IMR-90 (cell line): ENCODE measurements around the gene LY86. TPM values are rescaled to one million over a fixed set of nuclear protein-coding genes. Genes with fewer than 3 reads are reported as not detected.

Source experiments
- ATAC-seq: fragments of 200-7000 bp; cut with Tn5 transposase; 2 replicates; pipeline ENCODE4 v1.9.1; 2020; ENCODE audit warnings: low read depth, mild to moderate bottlenecking, moderate library complexity
- BruUV-seq: library from RNA; stranded (reverse); fragments of 400-500 nt; replicated peaks from 2 replicates; lab custom pipeline; 2021; lab: Mats Ljungman, UMichigan
- CTCF ChIA-PET: fragments of 300-600 bp; formaldehyde crosslinking; extraction: SDS; loops from one replicate; lab custom pipeline; 2021; ENCODE audit warnings: antibody characterized with exemption; lab: Yijun Ruan, JAX
- POLR2A ChIA-PET: fragments of 300-600 bp; sonication (Branson Sonifier 250); formaldehyde crosslinking; loops from one replicate; lab custom pipeline; 2022; ENCODE audit warnings: antibody characterized with exemption; ENCODE audit not compliant: unreplicated experiment; lab: Charles Lee
- DNase-seq: peaks from one replicate; pipeline ENCODE4 v3.0.0; 2013
- H2AFZ ChIP-seq: replicated peaks from 2 replicates; pipeline ENCODE3; 2013; ENCODE audit warnings: low read length, mild to moderate bottlenecking; ENCODE audit not compliant: poor library complexity
- H2AK5ac ChIP-seq: 2 replicates; pipeline ENCODE4 v1.6.1; 2013; ENCODE audit warnings: low read depth, low read length, inconsistent platforms
- H2AK9ac ChIP-seq: replicated peaks from 2 replicates; pipeline ENCODE3; 2013; ENCODE audit warnings: mild to moderate bottlenecking, low read depth, low read length, moderate library complexity; ENCODE audit not compliant: poor library complexity
- H2BK120ac ChIP-seq: 2 replicates; pipeline ENCODE4 v1.6.1; 2013; ENCODE audit warnings: low read depth, low read length, inconsistent platforms
- H2BK15ac ChIP-seq: 3 replicates; pipeline ENCODE4 v1.6.1; 2013; ENCODE audit warnings: low read depth, low read length, inconsistent platforms
- H2BK20ac ChIP-seq: 2 replicates; pipeline ENCODE4 v1.6.1; 2013; ENCODE audit warnings: low read depth, mild to moderate bottlenecking, inconsistent platforms, low read length, moderate library complexity
- H2BK5ac ChIP-seq: 2 replicates; pipeline ENCODE4 v1.6.1; 2013; ENCODE audit warnings: mild to moderate bottlenecking, low read depth, low read length, inconsistent platforms; ENCODE audit not compliant: poor library complexity, severe bottlenecking
- H3K14ac ChIP-seq: replicated peaks from 2 replicates; pipeline ENCODE4 v1.6.1; 2013; ENCODE audit warnings: low read depth, low read length, inconsistent platforms
- H3K18ac ChIP-seq: 2 replicates; pipeline ENCODE4 v1.6.1; 2013; ENCODE audit warnings: low read depth, low read length, control low read depth
- H3K23ac ChIP-seq: 2 replicates; pipeline ENCODE4 v1.6.1; 2013; ENCODE audit warnings: low read depth, low read length, inconsistent platforms
- H3K27ac ChIP-seq: 2 replicates; pipeline ENCODE4 v1.5.1; 2013; ENCODE audit warnings: mild to moderate bottlenecking, control low read depth, low read length; ENCODE audit not compliant: insufficient read depth
- H3K27me3 ChIP-seq: 2 replicates; pipeline ENCODE4 v1.6.1; 2013; ENCODE audit warnings: low read length; ENCODE audit not compliant: control insufficient read depth, insufficient read depth
- H3K36me3 ChIP-seq: 2 replicates; pipeline ENCODE4 v1.6.1; 2013; ENCODE audit warnings: low read length, mixed read lengths; ENCODE audit not compliant: control insufficient read depth, insufficient read depth
- H3K4ac ChIP-seq: 2 replicates; pipeline ENCODE4 v1.6.1; 2013; ENCODE audit warnings: low read depth, low read length, inconsistent platforms
- H3K4me1 ChIP-seq: 2 replicates; pipeline ENCODE4 v1.6.1; 2013; ENCODE audit warnings: low read length, mixed read lengths; ENCODE audit not compliant: control insufficient read depth, insufficient read depth
- H3K4me2 ChIP-seq: 2 replicates; pipeline ENCODE4 v1.6.1; 2013; ENCODE audit warnings: low read depth, mild to moderate bottlenecking, control low read depth, low read length, moderate library complexity
- H3K4me3 ChIP-seq: 2 replicates; pipeline ENCODE4 v1.5.1; 2013; ENCODE audit warnings: low read depth, mild to moderate bottlenecking, control low read depth, low read length, moderate library complexity; ENCODE audit not compliant: insufficient read depth
- H3K56ac ChIP-seq: 2 replicates; pipeline ENCODE4 v1.6.1; 2013; ENCODE audit warnings: low read length, inconsistent platforms; ENCODE audit not compliant: insufficient read depth; ENCODE audit errors: extremely low read depth
- H3K79me1 ChIP-seq, 2 experiments: 2 replicates each; pipeline ENCODE4 v1.6.1; 2013; ENCODE audit warnings: low read length in 2 of 2, inconsistent platforms in 1 of 2, low read depth in 1 of 2
- H3K9ac ChIP-seq: 2 replicates; pipeline ENCODE4 v1.6.1; 2013; ENCODE audit warnings: low read depth, low read length, control low read depth
- H3K9me1 ChIP-seq: 2 replicates; pipeline ENCODE4 v1.6.1; 2013; ENCODE audit warnings: low read length, inconsistent platforms; ENCODE audit not compliant: insufficient read depth
- H3K9me3 ChIP-seq: 2 replicates; pipeline ENCODE4 v1.6.1; 2013; ENCODE audit warnings: low read length; ENCODE audit not compliant: control insufficient read depth, insufficient read depth
- H4K20me1 ChIP-seq: 2 replicates; pipeline ENCODE4 v1.6.1; 2013; ENCODE audit warnings: low read length, inconsistent platforms; ENCODE audit not compliant: insufficient read depth
- H4K5ac ChIP-seq: 2 replicates; pipeline ENCODE4 v1.6.1; 2013; ENCODE audit warnings: mild to moderate bottlenecking, low read depth, low read length, control low read depth
- H4K8ac ChIP-seq, 2 experiments: 2 replicates each; pipeline ENCODE4 v1.6.1; 2013; ENCODE audit warnings: low read depth in 2 of 2, low read length in 2 of 2, control low read depth in 1 of 2, inconsistent platforms in 1 of 2
- H4K91ac ChIP-seq: 2 replicates; pipeline ENCODE4 v1.6.1; 2013; ENCODE audit warnings: low read depth, low read length, inconsistent platforms; ENCODE audit not compliant: insufficient read depth
- BHLHE40 ChIP-seq: fragments of 150-350 bp; IDR thresholded peaks from 2 replicates; pipeline ENCODE4 v1.6.1; 2016; ENCODE audit warnings: mild to moderate bottlenecking, low read depth, low read length
- CEBPB ChIP-seq: IDR thresholded peaks from 2 replicates; pipeline ENCODE4 v1.6.1; 2012; ENCODE audit warnings: low read depth, low read length, improper control_type of control experiment
- CHD1 ChIP-seq: IDR thresholded peaks from 2 replicates; pipeline ENCODE4 v1.6.1; 2012; ENCODE audit warnings: low read depth, low read length, improper control_type of control experiment
- FOS ChIP-seq: fragments of 150-350 bp; IDR thresholded peaks from 2 replicates; pipeline ENCODE4 v1.6.1; 2016; ENCODE audit warnings: low read depth, low read length
- MAFK ChIP-seq: IDR thresholded peaks from 2 replicates; pipeline ENCODE4 v1.6.1; 2012; ENCODE audit warnings: low read depth, low read length, improper control_type of control experiment
- MAZ ChIP-seq: IDR thresholded peaks from 2 replicates; pipeline ENCODE4 v1.6.1; 2012; ENCODE audit warnings: low read depth, mild to moderate bottlenecking, low read length, improper control_type of control experiment, moderate library complexity, borderline replicate concordance
- MXI1 ChIP-seq: IDR thresholded peaks from 2 replicates; pipeline ENCODE4 v1.6.1; 2012; ENCODE audit warnings: low read depth, mild to moderate bottlenecking, low read length, moderate library complexity, borderline replicate concordance
- RAD21 ChIP-seq: IDR thresholded peaks from 2 replicates; pipeline ENCODE4 v1.6.1; 2012; ENCODE audit warnings: low read length, improper control_type of control experiment
- RCOR1 ChIP-seq: IDR thresholded peaks from 2 replicates; pipeline ENCODE4 v1.6.1; 2012; ENCODE audit warnings: mild to moderate bottlenecking, low read length, improper control_type of control experiment; ENCODE audit not compliant: insufficient replicate concordance
- RFX5 ChIP-seq: IDR thresholded peaks from 2 replicates; pipeline ENCODE4 v1.8.0; 2012; ENCODE audit warnings: low read depth, mild to moderate bottlenecking, low read length, moderate library complexity
- SMC3 ChIP-seq: fragments of 150-350 bp; IDR thresholded peaks from 2 replicates; pipeline ENCODE4 v1.6.1; 2016; ENCODE audit warnings: low read depth, mild to moderate bottlenecking, antibody characterized with exemption, low read length, moderate library complexity
- USF2 ChIP-seq: fragments of 150-350 bp; IDR thresholded peaks from 2 replicates; pipeline ENCODE4 v1.6.1; 2017; ENCODE audit warnings: mild to moderate bottlenecking, antibody characterized with exemption, low read length, low read depth
- WGBS, 2 experiments: methylation state at CpG; one replicate each; pipeline versions ENCODE4 v1.1.5 to v1.1.7; 2013; ENCODE audit warnings: missing lambda C conversion rate in 2 of 2; ENCODE audit not compliant: insufficient read length in 1 of 2; ENCODE audit errors: extremely low coverage in 2 of 2; 5-methylcytosine and 5-hydroxymethylcytosine counted together
- dilution Hi-C: fragments of 300-500 bp; cut with HindIII; formaldehyde crosslinking; loops from one replicate; pipeline ENCODE4 v1.14.3; 2018; ENCODE audit warnings: low sequenced_read_pairs; ENCODE audit not compliant: unreplicated experiment
- in situ Hi-C: fragments of 300-500 bp; cut with MboI; formaldehyde crosslinking; loops from 3 replicates; pipeline ENCODE4 v1.14.3; 2019; ENCODE audit warnings: low sequenced_read_pairs, inconsistent platforms, mixed read lengths
- intact Hi-C: fragments of 100-400 bp; cut with micrococcal nuclease; formaldehyde crosslinking; loops from 2 replicates; pipeline ENCODE4 v1.10.0; 2022
- polyA plus RNA-seq, 3 experiments: library from polyadenylated mRNA; depleted of rRNA; stranded (reverse); fragments of >200 nt; gene quantifications; 2 replicates each; pipeline ENCODE4 v1.2.3, GENCODE V29; 2012; ENCODE audit warnings: low replicate concordance in 1 of 3
- total RNA-seq: library from RNA; depleted of rRNA; stranded (reverse); fragments of >200 nt; gene quantifications from 2 replicates; pipeline ENCODE4 v1.2.3, GENCODE V29; 2012

The LY86 gene
- total and polyA plus RNA-seq, 2 of the 4 experiments (the other 2 are of a cell fraction): not detected

GRCh38 chr6:6652932-6653331, 64.4 kb downstream of the LY86 start:
- Histone ChIP-seq H3K9ac (no peak overlapping the region), H4K91ac (no peak overlapping the region), H2BK20ac (no peak overlapping the region), H2BK5ac (no peak overlapping the region), H3K56ac (no peak overlapping the region), H3K14ac (no peak overlapping the region), H3K4me3 (no peak overlapping the region), H3K36me3 (no peaks in the 10 kb centered on the region), H3K27me3 (no peaks in the 10 kb centered on the region; the same call in 1 of the 2 replicates), H3K4me1 (no peaks in the 10 kb centered on the region), H3K9me3 (no peaks in the 10 kb centered on the region), H4K20me1 (no peaks in the 10 kb centered on the region), H2BK15ac (no peak overlapping the region), H3K27ac (no peak overlapping the region), H3K4me2 (no peak overlapping the region), H4K8ac (no peak overlapping the region), H3K18ac (no peak overlapping the region), H2AK9ac (no peak overlapping the region), H4K5ac (no peak overlapping the region), H2AK5ac (no peak overlapping the region), H3K9me1 (no peaks in the 10 kb centered on the region), H3K4ac (no peak overlapping the region), H3K79me1 (no peaks in the 10 kb centered on the region), H2AFZ (no peak overlapping the region), H3K23ac (no peak overlapping the region), H2BK120ac (no peak overlapping the region)
- intact Hi-C loops: no loop called here
- in situ Hi-C loops: no loop called here
- WGBS, 2 experiments: 63% methylated on average over 1 of the region's 5 CpGs; no CpG with 5 or more reads in 1 of the 2 experiments
- POLR2A ChIA-PET: no interaction called here
- no peak for TF ChIP-seq RAD21
- TF ChIP-seq BHLHE40: no peak
- TF ChIP-seq MAZ: no peak
- TF ChIP-seq FOS: no peak
- TF ChIP-seq MXI1: no peak
- TF ChIP-seq CEBPB: no peak
- no peak for TF ChIP-seq CHD1
- TF ChIP-seq SMC3: no peak
- no peak for TF ChIP-seq MAFK
- TF ChIP-seq RCOR1: no peak
- no peak for TF ChIP-seq RFX5
- no peak for TF ChIP-seq USF2
- dilution Hi-C loops: no loop called here
- CTCF ChIA-PET: no interaction called here
- no TSS peak for BruUV-seq
- no peak for ATAC-seq
- no peak for DNase-seq
